ENCODE measurements around the gene PTPRN2.

Gene PTPRN2

DNA sequence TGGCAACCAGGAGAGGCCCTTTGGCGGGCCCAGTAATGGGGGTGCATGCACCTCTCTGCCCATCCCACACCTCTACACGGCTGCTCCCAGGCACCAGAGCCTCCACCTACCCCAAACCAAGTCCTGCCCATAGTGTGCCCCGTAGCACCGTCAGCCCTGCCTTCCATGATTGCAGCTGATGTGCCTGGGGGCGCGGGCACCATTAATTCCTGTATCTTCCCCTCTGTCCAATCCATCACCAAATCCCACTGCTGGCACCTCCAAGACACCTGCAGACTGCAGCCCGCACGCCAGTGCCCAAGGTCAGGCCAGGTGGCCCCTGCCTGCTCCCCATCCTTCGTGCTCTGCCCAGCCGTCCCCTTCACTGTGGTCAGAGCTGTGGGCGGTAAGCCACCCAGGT lies 533.0 kb downstream of the PTPRN2 start:
- Histone ChIP-seq H3K4me3 (no peak overlapping the region), H3K27ac (no peak overlapping the region)
- TF ChIP-seq, protein P1, sequence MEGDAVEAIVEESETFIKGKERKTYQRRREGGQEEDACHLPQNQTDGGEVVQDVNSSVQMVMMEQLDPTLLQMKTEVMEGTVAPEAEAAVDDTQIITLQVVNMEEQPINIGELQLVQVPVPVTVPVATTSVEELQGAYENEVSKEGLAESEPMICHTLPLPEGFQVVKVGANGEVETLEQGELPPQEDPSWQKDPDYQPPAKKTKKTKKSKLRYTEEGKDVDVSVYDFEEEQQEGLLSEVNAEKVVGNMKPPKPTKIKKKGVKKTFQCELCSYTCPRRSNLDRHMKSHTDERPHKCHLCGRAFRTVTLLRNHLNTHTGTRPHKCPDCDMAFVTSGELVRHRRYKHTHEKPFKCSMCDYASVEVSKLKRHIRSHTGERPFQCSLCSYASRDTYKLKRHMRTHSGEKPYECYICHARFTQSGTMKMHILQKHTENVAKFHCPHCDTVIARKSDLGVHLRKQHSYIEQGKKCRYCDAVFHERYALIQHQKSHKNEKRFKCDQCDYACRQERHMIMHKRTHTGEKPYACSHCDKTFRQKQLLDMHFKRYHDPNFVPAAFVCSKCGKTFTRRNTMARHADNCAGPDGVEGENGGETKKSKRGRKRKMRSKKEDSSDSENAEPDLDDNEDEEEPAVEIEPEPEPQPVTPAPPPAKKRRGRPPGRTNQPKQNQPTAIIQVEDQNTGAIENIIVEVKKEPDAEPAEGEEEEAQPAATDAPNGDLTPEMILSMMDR (IDR thresholded peaks at IDR 0.05): no peak
- DNase-seq (ENCODE audit: low spot score): no peak

DNA sequence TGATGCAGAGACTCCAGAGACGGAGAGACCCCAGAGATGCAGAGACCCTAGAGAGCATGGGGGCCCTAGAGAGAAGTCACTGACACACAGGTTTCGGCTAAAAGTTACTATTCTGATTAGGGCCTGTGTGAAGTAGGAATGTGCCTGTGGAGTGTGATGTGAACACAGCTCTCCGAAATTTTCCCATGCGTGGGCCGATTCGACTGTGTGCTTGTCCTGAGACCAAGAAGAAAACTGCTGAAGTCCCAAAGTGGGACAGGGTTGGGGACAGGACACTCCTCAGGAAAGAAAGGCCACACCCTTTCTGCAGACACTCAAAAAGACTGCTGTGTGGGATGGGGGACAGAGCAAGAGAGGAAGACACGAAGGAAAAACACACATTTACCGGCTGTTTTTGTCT lies 533.5 kb downstream of the PTPRN2 start:
- TF ChIP-seq, protein P1 (IDR thresholded peaks at IDR 0.05): no peak
- no peak for DNase-seq (ENCODE audit: low spot score)
- Histone ChIP-seq H3K4me3 (no peak overlapping the region), H3K27ac (no peak overlapping the region)

DNA sequence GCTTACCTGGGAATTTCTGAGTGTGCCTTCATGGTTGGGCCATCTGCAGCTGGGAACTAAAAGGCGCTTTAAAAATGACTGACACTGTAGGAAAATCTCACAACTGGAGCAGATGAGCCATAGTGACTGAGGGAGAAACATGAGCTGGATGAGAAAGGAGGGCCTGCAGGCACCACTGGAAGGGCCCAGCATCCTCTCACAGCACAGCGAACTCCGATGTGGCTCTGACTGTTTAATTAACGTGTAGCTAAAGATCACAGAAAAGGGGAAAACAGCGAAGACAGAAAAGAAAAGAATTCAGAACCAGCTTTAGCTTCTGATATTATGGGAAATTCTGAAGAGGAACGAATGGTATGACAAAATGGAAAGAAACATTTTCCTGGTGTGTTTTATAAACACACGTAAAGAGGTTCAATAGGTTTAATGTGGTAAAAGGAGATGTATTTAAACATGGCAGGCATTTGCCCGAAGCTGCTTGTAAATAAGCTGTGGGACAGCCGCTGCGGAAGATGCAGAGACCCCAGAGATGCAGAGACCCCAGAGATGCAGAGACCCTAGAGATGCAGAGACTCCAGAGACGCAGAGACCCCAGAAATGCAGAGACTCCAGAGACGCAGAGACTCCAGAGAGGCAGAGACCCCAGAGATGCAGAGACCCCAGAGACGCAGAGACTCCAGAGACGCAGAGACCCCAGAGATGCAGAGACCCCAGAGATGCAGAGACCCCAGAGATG lies 534.3 kb downstream of the PTPRN2 start:
- H3K27ac ChIP-seq: no peak overlapping the region
- TF ChIP-seq, protein P1 (IDR thresholded peaks at IDR 0.05): no peak
- H3K4me3 ChIP-seq: no peak overlapping the region
- no peak for DNase-seq (ENCODE audit: low spot score)

DNA sequence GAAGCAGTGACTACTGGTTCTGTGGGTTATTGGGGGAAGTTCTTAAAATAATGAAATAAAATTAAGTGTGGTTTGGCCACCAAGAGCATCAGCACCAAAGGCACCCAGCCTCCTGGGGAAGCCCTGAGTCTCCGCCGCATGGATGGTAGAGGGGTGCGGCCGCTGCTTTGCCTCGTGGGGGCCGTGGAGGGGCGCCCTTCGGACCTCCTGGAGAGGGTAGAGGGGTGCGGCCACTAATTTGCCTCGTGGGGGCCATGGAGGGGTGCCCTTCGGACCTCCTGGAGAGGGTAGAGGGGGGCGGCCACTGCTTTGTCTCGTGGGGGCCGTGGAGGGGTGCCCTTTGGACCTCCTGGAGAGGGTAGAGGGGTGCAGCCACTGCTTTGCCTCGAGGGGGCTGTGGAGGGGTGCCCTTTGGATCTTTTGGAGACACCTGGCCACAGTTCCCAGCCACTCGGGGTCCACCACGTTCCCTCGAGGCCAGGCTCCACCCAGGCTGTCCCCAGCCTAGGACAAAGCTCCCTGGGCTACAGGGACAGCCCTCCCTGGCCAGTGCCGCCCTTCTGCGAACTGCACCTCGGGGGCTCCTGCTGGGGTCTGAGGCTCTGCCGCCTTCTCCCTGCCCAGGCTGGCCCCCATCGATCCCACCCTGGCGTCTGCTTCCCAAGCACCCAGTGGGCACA lies 535.1 kb downstream of the PTPRN2 start:
- H3K4me3 ChIP-seq: no peak overlapping the region
- TF ChIP-seq, protein P1 (IDR thresholded peaks at IDR 0.05): no peak
- H3K27ac ChIP-seq: no peak overlapping the region
- no peak for DNase-seq (ENCODE audit: low spot score)

DNA sequence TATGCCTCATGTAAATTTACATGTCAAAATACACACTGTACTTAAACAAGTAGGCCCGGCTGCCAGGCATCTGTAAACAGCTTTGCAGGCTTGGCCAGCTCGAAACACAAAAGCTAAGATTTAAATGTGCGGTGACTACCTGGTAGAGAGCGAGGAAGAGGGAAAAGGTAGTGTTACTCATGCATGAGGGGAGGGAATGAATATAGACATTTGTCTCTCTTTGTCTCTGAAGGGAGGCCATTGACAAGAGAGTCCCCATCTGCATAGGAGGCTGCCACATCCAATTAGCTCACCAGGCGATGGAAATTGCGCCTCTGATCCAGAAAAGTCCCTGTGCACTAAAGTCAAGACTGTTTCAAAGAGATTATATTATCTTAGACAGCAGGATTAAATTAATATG lies 535.8 kb downstream of the PTPRN2 start:
- TF ChIP-seq, protein P1 (IDR thresholded peaks at IDR 0.05): no peak
- Histone ChIP-seq H3K27ac (no peak overlapping the region), H3K4me3 (no peak overlapping the region)
- no peak for DNase-seq (ENCODE audit: low spot score)

DNA sequence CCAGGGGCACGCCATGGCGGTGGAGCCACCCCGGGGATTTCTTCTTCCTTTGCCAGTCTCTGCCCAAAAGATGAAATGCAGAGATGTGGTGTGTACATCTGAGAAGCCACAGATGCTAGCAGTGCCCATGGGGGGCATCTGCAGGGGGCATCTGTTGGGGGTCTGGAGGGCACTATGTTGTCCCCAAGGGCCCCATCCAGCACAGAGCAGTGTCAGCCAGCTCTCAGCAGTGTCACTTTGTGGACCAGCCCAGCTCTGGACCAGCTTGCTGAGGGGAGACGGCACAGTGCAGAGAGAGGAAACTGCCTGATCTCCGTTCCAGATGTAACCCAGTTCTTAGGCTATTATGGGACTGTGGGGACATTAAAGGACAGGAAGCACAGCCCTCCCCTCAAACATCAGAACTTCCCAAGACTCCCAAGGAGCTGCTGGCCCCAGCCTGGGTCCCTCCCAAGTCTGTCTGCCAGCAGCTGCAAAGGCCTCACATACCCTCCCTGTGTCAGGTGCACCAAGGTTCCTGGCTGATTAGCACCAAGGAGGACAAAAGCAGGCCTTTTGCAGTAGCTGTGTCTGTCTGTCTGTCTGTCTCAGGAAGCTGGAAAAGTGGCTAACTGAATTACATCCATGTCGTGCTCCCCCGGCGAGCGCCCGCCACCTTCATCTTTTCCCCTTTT lies 536.5 kb downstream of the PTPRN2 start:
- no peak overlapping the region for H3K27ac ChIP-seq
- TF ChIP-seq, protein P1 (IDR thresholded peaks at IDR 0.05): no peak
- H3K4me3 ChIP-seq: no peak overlapping the region
- no peak for DNase-seq (ENCODE audit: low spot score)
